Sigmoid colon (tissue), 3 donors: ENCODE results near the gene P2RY11.

Experiments used
- CTCF ChIP-seq, 4 experiments: fragments of 450-650 bp in 3 of 4; fragments of 200-600 bp in 1 of 4; IDR thresholded peaks; one replicate each; pipeline ENCODE4 v1.5.1; 2016 to 2019; ENCODE audit warnings: antibody characterized with exemption in 4 of 4, mild to moderate bottlenecking in 3 of 4, moderate library complexity in 2 of 4
- POLR2A ChIP-seq, 2 donors: fragments of 450-650 bp; IDR thresholded peaks; one replicate each; pipeline ENCODE4 v1.6.1; 2016; ENCODE audit warnings: antibody characterized with exemption in 2 of 2, mild to moderate bottlenecking in 2 of 2, moderate library complexity in 2 of 2

GRCh38 chr19:10141479-10141878, 30.0 kb downstream of the P2RY11 start:
- TF ChIP-seq CTCF (IDR thresholded peaks at IDR 0.05) (no peak), POLR2A (IDR thresholded peaks at IDR 0.05) (no peak)
